22Rv1 (cell line): ENCODE results near the gene KLHL11.

Source experiments
- H3K27ac ChIP-seq: fragments of 450-650 bp; 2 replicates; pipeline ENCODE4 v1.5.1; 2017
- ZFX ChIP-seq: fragments of 450-650 bp; IDR thresholded peaks from 2 replicates; pipeline ENCODE4 v1.6.1; 2017; ENCODE audit warnings: antibody characterized with exemption, borderline replicate concordance
- TF ChIP-seq, protein P1 (sequence below): fragments of 450-650 bp; IDR thresholded peaks from 2 replicates; pipeline ENCODE4 v1.5.1; 2017; ENCODE audit warnings: mild to moderate bottlenecking

The KLHL11 gene

DNA sequence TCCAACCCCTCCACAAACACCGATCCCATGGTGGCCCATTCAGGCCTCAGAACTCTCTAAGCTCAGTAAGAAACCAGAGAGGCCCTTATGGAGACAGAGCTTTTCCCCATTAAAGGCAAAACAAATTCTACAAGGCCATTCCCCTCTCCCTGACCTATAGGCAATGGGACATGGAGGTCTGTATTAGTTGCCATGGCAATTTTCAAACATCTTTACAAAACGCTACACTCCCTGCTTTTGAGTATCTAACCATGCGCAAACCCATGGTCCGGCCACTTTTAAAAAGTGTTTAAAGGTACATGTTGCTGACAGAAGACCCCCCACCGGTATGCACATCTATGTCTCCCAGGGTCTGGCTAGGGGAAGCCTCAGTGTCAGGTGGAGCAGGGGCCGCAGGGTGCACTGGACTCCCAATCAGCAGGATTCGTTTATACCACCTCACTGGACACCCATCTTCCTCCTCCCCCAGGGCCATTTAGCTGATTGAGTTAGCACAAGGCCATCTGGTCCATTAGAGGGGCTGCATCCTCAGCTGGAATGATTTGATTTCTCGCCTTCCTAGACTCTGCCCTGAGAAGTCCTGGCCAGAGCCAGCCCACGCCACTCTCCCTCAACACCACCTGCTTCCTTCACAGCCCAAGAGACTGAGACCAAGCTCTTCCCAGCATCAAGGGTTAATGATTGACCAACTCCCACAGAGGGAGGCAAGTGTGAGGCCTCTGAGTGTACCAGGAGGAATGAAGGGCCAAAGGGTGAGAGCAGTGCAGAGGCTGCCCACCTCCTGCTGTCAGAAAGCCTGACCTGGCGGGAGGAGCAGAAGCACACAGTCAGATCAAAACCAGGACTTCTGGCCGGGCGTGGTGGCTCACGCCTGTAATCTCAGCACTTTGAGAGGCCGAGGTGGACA is 42.7 kb upstream of the KLHL11 start:
- H3K27ac ChIP-seq: no peak overlapping the region

DNA sequence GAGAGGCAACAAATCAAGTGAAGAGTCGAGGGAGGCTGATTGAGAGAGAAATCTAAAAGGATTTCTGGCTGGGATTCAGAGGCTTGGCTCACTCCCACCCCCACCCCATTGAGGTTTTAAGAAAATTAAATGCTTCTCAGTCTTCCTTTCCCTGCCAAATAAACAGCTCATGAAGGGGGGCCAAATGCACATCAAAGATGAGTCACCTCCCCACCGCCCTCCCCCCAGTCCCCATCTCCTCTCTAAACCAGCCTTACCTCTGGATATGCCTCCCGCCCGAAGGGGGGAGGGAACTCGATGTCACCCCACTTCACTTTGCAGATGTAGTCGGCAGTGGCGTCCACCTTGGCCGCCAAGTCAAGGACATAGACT is 41.9 kb upstream of the KLHL11 start:
- no peak for TF ChIP-seq ZFX
- TF ChIP-seq, protein P1, sequence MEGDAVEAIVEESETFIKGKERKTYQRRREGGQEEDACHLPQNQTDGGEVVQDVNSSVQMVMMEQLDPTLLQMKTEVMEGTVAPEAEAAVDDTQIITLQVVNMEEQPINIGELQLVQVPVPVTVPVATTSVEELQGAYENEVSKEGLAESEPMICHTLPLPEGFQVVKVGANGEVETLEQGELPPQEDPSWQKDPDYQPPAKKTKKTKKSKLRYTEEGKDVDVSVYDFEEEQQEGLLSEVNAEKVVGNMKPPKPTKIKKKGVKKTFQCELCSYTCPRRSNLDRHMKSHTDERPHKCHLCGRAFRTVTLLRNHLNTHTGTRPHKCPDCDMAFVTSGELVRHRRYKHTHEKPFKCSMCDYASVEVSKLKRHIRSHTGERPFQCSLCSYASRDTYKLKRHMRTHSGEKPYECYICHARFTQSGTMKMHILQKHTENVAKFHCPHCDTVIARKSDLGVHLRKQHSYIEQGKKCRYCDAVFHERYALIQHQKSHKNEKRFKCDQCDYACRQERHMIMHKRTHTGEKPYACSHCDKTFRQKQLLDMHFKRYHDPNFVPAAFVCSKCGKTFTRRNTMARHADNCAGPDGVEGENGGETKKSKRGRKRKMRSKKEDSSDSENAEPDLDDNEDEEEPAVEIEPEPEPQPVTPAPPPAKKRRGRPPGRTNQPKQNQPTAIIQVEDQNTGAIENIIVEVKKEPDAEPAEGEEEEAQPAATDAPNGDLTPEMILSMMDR: no peak
- H3K27ac ChIP-seq: no peak overlapping the region

More for the DNA sequence above, 42.7 kb upstream of the KLHL11 start:
- no peak for TF ChIP-seq ZFX
- TF ChIP-seq, protein P1: no peak

DNA sequence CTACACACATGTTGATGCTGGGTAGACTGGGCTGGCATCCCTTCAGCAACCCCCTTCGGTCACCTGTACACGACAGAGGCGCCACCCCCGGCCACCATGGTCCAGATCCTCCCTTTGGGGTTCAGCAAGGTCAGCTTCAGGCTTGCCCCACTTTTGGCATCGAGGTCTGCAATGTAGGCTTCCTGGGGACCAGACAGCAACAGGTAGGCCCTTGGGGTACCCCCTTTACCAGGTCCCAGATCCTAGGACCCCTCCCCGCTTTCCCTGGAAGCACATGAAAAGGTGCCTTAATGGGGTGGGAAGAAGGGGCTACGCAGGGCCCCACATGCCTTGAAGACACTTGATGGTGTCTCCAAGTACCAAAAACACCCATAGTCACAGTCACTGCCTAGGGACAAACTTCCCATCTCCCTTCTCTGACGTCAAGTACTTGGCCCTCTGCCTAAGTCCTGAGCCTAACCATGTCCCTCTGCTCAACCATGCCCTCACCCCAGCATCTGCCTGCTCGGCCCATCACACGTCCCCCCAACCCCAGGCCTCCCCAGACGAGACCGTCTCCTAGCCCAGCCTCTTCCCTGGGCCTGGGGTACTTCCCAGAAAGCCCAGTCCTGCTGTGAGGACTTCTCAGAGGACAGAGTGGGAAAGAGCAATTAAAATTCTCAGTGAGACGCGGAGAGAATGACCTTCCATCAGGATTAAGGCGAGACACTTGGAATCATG is 41.4 kb upstream of the KLHL11 start:
- no peak overlapping the region for H3K27ac ChIP-seq
- TF ChIP-seq, protein P1: no peak
- TF ChIP-seq ZFX: no peak

- no peak overlapping the region for H3K27ac ChIP-seq
- TF ChIP-seq, protein P1: no peak
Observed at GRCh38 chr17:41905172-41905571, 39.9 kb upstream of the KLHL11 start.

DNA sequence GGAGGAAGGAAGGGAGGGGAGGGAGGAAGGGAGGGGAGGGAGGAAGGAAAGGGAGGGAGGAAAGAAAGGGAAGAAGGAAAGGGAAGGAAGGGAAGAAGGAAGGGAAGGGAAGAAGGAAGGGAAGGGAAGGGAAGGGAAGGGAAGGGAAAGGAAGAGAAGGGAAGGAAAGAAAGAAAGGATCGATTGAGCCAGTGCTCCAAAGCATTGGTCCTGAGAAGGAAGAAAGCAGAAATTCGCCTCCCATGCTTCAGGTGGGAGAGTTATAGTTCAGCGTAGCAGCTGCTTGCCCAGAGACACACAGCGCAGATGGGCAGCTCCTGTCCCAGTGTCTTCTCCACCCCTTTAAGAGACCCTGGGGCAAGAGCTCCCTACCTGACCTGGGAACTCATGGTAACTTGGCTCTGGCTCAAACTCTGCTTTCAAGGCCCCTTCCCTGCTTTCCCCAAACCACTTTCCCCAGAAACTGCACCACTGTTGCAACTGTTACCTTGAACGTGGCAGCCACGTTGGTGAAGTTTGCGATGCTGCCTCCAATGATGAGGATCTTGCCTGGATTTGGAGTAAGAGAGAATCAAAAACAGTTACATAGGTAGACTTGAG is 39.1 kb upstream of the KLHL11 start:
- TF ChIP-seq ZFX: no peak
- TF ChIP-seq, protein P1: no peak
- H3K27ac ChIP-seq: no peak overlapping the region

DNA sequence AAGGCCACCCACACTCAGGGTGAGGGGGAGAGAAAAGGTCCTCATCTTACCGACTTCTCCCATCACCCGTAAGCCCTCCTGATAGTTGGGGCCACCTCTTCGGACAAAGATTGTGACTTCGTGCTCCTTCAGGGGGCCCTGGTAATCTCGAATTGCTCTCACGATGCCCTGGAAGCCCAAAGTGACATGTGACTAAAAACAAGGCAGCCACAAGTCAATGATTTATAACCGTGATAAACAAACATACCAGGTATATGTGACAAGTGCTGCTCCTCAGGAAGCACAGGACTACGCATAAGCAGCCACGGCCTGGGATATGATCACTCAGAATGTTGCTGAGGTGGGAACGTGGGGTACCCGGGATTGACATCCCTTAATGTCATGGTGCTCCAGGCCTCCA is 36.4 kb upstream of the KLHL11 start:
- TF ChIP-seq, protein P1: no peak
- no peak for TF ChIP-seq ZFX
- H3K27ac ChIP-seq: no peak overlapping the region
